ENCODE measurements around the gene DDX51.

GRCh38 chr12:132178316-132178715, 34.2 kb upstream of the DDX51 start:
- no peak for TF ChIP-seq EZH2 (IDR thresholded peaks at IDR 0.05; ENCODE audit: low read depth)
- TF ChIP-seq, protein P1, sequence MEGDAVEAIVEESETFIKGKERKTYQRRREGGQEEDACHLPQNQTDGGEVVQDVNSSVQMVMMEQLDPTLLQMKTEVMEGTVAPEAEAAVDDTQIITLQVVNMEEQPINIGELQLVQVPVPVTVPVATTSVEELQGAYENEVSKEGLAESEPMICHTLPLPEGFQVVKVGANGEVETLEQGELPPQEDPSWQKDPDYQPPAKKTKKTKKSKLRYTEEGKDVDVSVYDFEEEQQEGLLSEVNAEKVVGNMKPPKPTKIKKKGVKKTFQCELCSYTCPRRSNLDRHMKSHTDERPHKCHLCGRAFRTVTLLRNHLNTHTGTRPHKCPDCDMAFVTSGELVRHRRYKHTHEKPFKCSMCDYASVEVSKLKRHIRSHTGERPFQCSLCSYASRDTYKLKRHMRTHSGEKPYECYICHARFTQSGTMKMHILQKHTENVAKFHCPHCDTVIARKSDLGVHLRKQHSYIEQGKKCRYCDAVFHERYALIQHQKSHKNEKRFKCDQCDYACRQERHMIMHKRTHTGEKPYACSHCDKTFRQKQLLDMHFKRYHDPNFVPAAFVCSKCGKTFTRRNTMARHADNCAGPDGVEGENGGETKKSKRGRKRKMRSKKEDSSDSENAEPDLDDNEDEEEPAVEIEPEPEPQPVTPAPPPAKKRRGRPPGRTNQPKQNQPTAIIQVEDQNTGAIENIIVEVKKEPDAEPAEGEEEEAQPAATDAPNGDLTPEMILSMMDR (conservative IDR thresholded peaks at IDR 0.05) = no peak

Measured in PC-9 (cell line).